GM18526 (cell line): Measurements from ENCODE around the gene LRRC8A.
A peak's percentile ranks its signal among the peaks of the same experiment; 100 is the strongest.

Experiments used
- POLR2A ChIP-seq: IDR thresholded peaks from 3 replicates; pipeline ENCODE4 v1.6.1; 2011; ENCODE audit not compliant: insufficient read length; ENCODE audit errors: extremely low read depth

The LRRC8A gene

DNA sequence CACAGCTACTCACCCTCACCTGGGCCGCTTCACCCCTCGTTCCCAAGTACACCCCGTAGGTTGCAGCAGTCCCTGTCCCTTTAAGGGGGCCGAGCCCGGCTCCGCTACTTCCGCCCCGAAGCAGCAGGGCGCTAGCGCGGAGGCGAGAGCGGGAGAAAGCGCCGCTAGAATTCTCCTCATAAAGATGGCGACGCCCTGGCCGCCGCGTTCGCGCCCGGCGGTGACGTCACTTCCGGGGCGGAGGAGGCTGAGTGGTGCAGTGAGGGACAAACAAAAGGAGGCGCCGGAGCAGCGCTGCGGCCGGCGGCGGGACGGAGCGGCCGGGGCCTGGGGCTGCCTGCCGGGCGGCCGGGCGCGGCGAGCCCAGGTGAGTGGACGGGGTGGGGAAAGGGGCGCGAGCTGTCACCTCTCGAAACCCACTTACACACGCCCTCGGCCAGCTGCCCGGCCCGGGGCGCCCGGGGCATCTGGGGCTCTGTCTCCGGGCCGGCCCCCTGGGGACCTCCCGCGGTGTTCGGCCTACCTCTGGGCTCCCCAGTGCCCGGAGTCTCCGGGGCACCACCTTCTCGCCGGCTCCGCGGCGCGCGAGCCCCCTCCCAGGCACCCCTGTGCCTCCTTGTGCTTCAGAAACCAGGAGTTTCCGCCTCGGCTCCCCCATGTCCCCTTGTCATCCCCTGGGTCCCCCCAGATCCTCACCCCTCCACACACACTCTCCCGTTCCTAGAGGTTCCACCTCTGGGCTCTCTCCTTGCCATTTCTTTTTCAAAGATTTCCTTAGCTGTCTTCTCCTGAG, at the start of gene LRRC8A, which contains the start of gene KYAT1:
Gene LRRC8A, plus strand, starts transcription at position 250 of the 793 bp plus-strand sequence. CDS start 25,032 bp downstream, outside the sequence.
Gene KYAT1, minus strand, starts transcription at position 67 of the 793 bp plus-strand sequence. CDS start 36,545 bp downstream, outside the sequence.
- TF ChIP-seq POLR2A = peak; percentile 61

DNA sequence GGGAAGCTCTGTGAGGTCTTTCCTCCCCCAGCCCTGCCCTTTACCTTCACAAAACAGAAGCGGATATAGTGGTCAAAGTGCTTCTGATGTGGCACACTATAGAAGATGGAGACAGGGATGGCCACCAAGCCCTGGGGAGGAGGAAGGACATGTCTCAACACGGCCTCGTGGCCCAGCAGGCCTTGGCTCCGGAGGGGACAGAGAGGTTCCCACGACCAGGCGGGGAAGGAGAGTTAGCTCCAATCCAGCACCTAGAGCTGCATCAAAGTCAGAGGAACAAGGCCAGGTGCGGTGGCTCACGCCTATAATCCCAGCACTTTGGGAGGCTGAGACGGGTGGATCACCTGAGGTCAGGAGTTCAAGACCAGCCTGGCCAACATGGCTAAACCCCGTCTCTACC, 48.2 kb upstream of the LRRC8A start:
- TF ChIP-seq POLR2A = no peak

DNA sequence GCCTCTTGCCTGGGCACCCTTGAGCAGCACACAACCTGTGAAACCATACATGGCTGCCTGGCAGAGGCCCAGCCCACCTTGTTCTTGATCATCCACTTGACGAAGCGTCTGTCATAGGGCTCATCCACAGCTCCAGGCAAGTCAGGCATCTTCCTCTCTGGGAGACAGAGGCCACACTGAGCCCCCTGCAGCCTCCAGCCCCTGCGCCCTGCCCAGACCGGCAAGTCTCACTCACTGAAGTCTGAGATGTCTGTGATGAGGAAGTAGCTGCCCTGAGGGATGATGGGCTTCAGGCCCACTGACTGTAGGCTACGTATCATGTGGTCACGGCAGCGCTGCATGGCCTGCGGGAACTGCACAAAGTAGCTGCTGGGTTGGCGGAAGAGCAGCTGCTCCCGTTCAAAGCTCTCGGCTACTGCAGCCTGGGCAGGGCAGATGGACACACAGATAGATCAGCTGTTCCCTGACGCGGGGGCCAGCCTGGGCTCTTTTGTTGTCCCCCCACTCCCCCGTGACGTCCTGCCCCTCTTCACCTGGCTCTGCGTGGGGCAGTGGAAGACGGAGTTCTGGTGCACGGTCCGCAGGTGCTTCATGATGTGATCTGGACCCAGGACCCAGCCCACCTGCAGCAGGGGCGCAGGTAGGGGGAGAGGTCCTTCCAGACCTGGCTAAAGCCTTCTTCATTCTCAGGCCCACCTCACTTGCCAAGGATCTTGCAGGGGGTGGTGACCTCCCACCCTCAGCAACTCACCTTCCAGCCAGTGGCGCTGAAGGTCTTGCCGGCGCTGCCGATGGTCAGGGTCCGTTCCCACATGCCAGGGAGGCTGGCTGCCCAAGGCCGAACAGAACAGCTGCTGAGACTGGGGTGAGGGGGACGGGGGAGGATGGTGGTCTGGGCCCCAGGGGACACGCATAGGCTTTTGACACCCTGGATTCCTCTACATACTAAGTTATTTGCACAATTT, 46.4 kb upstream of the LRRC8A start:
- TF ChIP-seq POLR2A = no peak

DNA sequence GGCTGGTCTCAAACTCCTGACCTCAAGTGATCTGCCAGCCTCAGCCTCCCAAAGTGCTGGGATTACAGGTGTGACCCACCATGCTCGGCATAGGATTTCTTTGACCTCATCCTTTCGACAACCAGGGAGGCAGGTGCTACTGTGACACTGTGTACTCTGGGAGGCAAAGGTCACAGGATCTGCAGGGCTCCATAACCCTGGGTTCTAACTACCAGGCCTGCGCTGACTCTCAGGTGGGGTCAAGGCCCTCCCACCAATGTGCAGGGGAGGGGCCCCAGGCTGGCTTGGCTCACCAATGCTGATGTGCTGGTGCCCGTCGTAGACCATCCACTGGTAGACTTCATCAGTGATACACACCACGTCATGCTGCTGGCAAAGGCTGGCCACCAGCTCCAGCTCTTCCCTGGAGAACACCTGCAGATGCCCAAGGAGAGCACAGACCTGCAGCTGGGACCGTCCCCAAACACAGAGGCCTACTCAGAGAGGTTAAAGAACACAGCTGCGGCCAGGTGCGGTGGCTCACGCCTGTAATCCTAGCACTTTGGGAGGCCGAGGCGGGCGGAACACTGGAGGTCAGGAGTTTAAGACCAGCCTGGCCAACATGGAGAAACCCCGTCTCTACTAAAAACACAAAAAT, 45.3 kb upstream of the LRRC8A start:
- no peak for TF ChIP-seq POLR2A

DNA sequence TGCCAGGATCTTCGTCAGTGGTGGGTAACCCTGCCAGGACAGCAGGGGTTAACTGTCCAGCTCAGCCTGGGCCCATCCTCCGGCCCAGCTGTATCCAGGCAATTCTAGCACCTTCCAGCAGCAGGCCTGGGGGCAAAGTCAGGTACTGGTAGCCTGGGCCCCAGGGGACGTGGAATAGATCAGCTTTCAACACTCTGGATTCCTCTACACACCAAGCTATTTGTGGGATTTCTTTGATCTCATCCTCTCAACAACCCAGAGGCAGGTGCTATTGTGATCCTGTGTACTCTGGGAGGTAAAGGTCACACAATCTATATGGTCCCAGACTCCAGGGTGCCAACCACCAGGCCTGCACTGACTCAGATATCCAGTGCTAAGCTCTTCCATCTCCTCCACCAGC, 43.6 kb upstream of the LRRC8A start:
- TF ChIP-seq POLR2A = no peak

DNA sequence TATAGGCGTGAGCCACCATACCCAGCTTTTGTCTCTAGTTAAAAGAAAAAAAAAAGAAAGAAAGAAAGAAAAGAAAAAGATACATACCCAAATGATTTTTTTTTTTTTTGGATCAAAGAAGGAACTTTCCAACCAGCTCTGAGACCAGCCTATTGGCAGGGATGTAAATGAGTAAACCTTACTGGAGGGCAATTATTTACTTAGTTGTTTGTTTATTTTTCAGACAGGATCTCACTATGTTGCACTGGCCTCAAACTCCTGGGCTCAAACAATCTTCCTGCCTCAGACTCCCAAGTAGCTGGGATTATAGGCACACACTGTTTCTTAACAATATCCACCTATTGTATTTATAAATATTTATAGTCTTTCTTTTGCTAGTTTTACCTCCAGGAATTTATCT, 41.4 kb upstream of the LRRC8A start:
- TF ChIP-seq POLR2A = no peak

DNA sequence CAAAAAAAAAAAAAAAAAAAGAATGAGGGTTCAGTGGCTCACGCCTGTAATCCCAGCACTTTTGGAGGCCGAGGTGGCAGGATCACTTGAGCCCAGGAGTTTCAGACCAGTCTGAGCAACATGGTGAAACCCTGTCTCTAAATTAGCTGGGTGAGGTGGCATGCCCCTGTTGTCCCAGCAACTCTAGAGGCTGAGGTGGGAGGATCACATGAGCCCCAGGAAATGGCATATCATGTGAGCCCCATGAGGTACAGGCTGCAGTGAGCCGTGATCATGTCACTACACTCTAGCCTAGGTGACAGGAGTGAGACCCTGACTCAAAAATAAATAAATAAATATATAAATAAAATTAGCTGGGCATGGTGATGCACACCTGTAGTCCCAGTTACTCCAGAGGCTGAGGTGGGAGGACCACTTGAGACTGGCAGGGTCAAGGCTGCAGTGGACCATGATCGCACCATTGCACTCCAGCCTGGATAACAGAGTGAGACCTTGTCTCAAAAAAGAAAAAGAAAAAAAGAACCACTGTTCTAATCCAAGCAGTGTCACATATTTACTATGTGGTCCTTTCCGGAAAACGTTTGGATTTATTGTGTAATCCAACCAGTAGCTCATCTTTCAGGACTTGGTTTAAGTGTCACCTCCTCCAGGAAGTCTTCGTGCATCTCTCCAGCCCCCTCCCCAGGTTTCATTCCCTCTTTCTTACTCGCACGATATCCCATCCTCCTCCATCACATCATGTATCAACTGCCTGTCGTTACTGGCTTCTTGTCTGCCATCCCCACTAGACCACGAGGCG, 40.0 kb upstream of the LRRC8A start:
- no peak for TF ChIP-seq POLR2A

DNA sequence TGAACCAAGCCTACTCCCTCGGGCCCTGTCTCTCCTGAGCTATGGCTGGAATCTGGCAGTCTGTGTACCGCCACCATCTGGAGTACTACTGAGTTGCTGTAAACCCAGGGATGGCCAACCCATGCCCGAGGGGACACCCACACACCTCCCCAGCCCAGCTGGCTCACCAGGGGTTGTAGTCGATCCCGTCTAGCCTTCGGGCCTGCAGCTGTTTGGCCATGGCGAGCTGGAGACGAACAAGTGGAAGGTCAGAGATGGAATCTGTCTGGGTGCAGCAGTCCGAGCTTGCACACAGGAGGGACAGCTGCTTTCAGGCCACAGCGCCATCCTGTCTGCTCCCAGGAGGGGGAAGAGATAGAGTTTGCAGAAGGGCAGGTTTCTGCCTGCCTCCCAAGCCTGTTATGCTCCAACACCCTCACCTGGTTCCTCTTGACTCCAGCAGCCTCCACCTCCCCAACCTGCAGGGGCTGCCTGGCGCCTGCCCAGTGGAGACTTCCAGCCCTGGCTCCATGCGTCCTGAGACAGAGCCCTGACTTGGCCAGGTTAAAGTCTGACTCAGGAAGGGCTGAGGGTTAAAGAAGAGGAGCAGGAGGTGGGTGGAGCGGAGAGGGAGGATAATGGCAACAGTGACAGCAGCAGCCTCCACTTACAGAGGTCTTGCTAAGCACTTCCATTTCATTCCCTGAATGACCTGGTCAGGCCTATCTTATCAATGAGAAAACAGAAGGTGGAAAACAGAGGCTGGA, 36.6 kb upstream of the LRRC8A start:
- no peak for TF ChIP-seq POLR2A

DNA sequence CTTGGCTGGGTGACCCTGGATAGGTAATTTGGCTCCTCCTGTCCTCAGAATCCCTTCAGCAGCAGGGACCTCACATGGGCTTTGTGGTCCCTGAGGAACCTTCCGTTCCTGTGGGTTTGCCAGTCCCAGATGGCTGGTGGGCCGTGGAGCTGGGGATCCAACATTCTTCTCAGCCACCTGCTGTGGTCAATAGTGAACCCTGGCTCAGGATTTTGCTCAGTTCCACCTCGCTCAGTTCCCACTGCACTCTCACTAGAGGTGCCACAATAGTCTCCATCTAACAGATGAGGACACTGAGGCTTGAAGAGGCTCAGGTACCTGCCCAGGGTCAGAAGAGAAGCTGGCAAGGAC, 35.3 kb upstream of the LRRC8A start:
- no peak for TF ChIP-seq POLR2A

DNA sequence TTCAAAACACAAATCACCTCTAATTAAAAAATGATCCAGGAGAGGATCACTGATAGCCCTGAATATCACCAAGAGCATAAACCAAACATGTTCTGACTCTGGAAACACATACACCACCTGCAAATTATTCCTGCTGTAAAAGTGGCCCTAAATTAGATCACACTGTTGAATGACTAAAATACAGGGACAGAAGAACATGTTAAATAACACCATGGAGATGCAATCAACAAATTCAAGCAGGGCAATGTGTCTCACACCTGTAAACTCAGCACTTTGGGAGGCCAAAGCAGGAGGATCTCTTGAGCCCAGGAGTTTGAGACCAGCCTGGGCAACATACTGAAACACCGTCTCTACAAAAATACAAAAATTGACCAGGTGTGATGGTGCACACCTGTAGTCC, 34.1 kb upstream of the LRRC8A start:
- TF ChIP-seq POLR2A = no peak

DNA sequence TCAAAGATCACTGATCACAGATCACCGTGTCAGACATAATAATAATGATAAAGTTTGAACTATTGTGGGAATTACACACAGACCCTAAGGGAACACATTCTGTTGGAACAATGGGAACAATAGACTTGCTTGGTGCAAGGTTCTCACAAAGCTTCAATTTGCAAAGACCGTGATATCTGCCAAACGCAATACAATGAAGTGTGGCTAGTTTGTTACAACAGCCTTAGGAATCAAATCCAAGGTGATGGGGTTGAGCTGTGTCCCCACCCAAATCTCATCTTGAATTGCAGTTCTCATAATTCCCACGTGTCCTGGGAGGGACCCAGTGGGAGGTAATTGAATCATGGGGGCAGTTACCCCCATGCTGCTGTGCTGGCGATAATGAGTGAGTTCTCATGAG, 21.0 kb upstream of the LRRC8A start:
- TF ChIP-seq POLR2A = no peak

DNA sequence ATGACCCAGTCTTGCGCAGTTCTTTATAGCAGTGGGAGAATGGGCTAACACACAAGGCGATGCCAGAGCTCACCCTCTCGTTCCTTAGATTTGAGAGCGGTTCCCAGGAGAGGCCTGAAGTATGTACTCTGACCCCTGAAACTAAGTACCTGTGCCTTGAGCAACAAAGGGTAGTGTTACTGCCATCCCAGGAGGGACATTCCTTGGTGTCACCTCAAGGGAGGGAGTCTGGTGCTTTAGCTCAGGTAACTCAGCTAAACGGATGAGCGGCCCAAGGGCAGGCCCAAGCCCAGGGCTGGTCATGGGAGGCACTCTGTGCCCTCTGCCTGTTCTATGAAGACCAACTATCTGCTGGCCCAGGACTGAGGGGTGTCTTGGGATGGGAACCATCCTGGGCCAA, 20.4 kb upstream of the LRRC8A start:
- TF ChIP-seq POLR2A = no peak

DNA sequence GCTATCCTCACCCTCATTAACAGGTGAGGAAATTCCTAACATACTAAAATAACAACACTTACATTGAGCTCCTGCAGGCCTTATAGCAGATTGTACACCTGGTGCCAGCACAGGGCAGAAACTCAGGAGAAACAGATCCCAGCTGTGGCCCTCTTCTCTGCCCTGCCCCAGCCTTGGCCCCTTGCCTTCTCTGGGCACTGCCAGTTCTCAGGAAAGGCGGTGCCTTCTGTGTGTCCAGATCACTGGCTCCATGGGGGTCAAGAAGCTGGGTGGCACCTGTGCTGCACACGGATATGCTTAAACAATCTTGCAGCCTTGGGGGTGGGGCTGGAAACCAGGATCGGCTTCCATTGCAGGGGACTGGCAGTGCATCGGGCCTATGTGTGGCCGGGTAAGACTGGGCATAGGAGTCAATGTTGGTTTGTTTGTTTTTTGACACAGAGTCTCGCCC, 19.5 kb upstream of the LRRC8A start:
- TF ChIP-seq POLR2A = no peak

DNA sequence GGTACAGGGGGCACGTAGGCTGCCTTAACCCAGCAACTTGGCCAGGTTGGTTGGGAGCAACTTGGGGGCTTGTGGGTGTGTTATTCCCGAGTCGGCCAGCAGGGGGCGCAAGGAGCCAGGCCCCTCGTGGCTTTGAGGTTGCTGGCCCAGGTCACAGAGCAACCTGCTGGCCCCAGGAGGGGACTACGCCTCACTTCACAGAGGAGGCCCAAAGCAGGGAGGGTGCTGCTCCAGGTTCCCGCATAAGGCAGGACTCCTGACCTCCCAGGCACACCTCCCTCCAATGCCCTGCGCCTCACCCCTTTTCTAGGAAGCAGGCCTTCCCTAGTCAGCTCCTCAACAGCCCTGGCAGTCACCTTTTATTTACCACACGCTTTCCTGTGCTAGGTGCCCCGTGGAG, 18.3 kb upstream of the LRRC8A start:
- no peak for TF ChIP-seq POLR2A

DNA sequence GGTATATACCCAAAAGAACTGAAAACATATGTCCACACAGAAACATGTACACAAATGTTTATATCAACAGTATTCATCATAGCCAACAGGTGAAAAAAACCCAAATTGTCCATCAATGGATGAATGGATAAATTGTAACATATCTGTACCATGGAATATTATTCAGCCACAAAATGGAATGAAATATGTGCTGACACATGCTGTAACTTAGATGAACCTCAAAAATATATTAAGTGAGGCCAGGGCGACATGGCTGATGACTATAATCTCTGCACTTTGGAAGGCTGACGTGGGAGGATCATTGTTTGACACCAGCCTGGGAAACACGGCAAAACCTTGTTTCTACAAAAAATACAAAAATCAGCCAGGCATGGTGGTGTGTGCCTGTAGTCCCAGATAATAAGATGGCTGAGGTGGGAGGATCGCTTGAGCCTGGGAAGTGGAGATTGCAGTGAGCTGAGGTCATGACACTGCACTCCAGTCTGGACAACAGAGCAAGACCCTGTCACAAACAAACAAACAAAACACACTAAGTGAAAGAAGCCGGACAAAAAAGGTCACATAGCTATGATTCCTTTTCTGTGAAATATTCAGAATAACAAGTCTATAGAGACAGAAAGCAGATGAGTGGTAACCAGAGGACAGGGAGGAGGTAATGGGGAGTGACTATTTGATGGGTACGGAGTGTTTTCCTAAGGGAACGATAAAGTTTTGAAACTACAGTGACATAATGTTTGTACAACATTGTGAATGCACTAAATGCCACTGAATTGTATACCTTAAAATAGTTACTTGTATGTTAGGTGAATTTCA, 11.6 kb upstream of the LRRC8A start:
- TF ChIP-seq POLR2A = no peak
